Activated T-cell treated with anti-CD3 and anti-CD28 coated beads, Interleukin-2, amount 50 U/mL, for 72 hours (primary cell): ENCODE data around the gene PRXL2C. TPM values are rescaled to one million over a fixed set of nuclear protein-coding genes. Genes with fewer than 3 reads are reported as not detected.
A peak's percentile ranks its signal among the peaks of the same experiment; 100 is the strongest.
"Not testable (repeated sequence)": the region's sequence is repeated elsewhere in the genome, so short reads cannot be mapped to it uniquely, and the experiment has no call there.

Experiments used
- ATAC-seq, 2 donors: fragments of 150-1000 bp; cut with Tn5 transposase; replicated peaks in 1 of 2; 2 replicates each; pipeline ENCODE4 v1.10.0; 2021; ENCODE audit warnings: moderate library complexity in 2 of 2, mild to moderate bottlenecking in 1 of 2
- DNase-seq, 2 donors: peaks; one replicate each; pipeline ENCODE4 v3.0.0; 2021 to 2022; ENCODE audit warnings: mixed read lengths in 1 of 2
- H3K27ac Mint-ChIP-seq: one replicate; pipeline ENCODE4 v1.8.0; 2022; ENCODE audit warnings: mild to moderate bottlenecking, moderate library complexity, mixed read lengths
- H3K27me3 Mint-ChIP-seq: one replicate; pipeline ENCODE4 v1.8.0; 2022; ENCODE audit warnings: low read depth, mixed read lengths
- H3K36me3 Mint-ChIP-seq, 2 donors: one replicate each; pipeline ENCODE4 v1.8.0; 2022; ENCODE audit warnings: mixed read lengths in 2 of 2, mild to moderate bottlenecking in 1 of 2; ENCODE audit not compliant: insufficient read depth in 2 of 2
- H3K4me1 Mint-ChIP-seq: one replicate; pipeline ENCODE4 v1.8.0; 2022; ENCODE audit warnings: low read depth, mixed read lengths
- H3K4me3 Mint-ChIP-seq, 2 donors: one replicate each; pipeline ENCODE4 v1.8.0; 2022; ENCODE audit warnings: mild to moderate bottlenecking in 2 of 2, mixed read lengths in 2 of 2, moderate library complexity in 2 of 2
- H3K9me3 Mint-ChIP-seq, 2 donors: one replicate each; pipeline ENCODE4 v1.8.0; 2022; ENCODE audit warnings: mixed read lengths in 2 of 2
- total RNA-seq, 2 donors: library from RNA; stranded (reverse); gene quantifications; one replicate each; pipeline ENCODE4 v1.2.3, GENCODE V29; 2022

The PRXL2C gene
- total RNA-seq, 2 donors from 2014 or later = 11.6 to 17.1 TPM

- not testable (repeated sequence) for H3K4me3 Mint-ChIP-seq, H3K27ac Mint-ChIP-seq, H3K27me3 Mint-ChIP-seq, H3K4me1 Mint-ChIP-seq, H3K36me3 Mint-ChIP-seq, H3K9me3 Mint-ChIP-seq
- DNase-seq = peak; percentile 10 to 12
- peak; percentile 44 to 70 for ATAC-seq
These were observed 11.7 kb upstream of the PRXL2C start for GRCh38 chr9:96666653-96667362.

GRCh38 chr9:96665789-96666188 is 10.7 kb upstream of the PRXL2C start:
- Mint-ChIP-seq H3K36me3 (no peaks in the 10 kb centered on the region), H3K27ac (no peak overlapping the region), H3K4me3 (no peak overlapping the region), H3K27me3 (peaks cover 8% of the 10 kb centered on the region), H3K4me1 (no peaks in the 10 kb centered on the region), H3K9me3 (no peaks in the 10 kb centered on the region)
- DNase-seq = no peak
- no peak for ATAC-seq

- H3K27me3 Mint-ChIP-seq = peaks cover 8% of the 10 kb centered on the region
- no peak for DNase-seq
- H3K4me1 Mint-ChIP-seq = no peaks in the 10 kb centered on the region
- no peak overlapping the region for H3K4me3 Mint-ChIP-seq
- no peaks in the 10 kb centered on the region for H3K9me3 Mint-ChIP-seq
- no peaks in the 10 kb centered on the region for H3K36me3 Mint-ChIP-seq
- no peak overlapping the region for H3K27ac Mint-ChIP-seq
- no peak for ATAC-seq
These were observed 8.5 kb upstream of the PRXL2C start for GRCh38 chr9:96663506-96664120.

GRCh38 chr9:96661711-96662110 is 6.6 kb upstream of the PRXL2C start:
- H3K36me3 Mint-ChIP-seq = no peaks in the 10 kb centered on the region
- H3K4me1 Mint-ChIP-seq = no peaks in the 10 kb centered on the region
- ATAC-seq = no peak

GRCh38 chr9:96660692-96661248 is 5.7 kb upstream of the PRXL2C start:
- no peak overlapping the region for H3K4me3 Mint-ChIP-seq
- ATAC-seq = no peak
- no peaks in the 10 kb centered on the region for H3K36me3 Mint-ChIP-seq
- H3K4me1 Mint-ChIP-seq = peaks cover 7% of the 10 kb centered on the region
- H3K9me3 Mint-ChIP-seq = no peaks in the 10 kb centered on the region
- H3K27me3 Mint-ChIP-seq = peaks cover 14% of the 10 kb centered on the region
- H3K27ac Mint-ChIP-seq = no peak overlapping the region
- DNase-seq = no peak

More at GRCh38 chr9:96661711-96662110, 6.6 kb upstream of the PRXL2C start:
- H3K27ac Mint-ChIP-seq = no peak overlapping the region
- peaks cover 14% of the 10 kb centered on the region for H3K27me3 Mint-ChIP-seq
- no peak for DNase-seq
- no peak overlapping the region for H3K4me3 Mint-ChIP-seq
- no peaks in the 10 kb centered on the region for H3K9me3 Mint-ChIP-seq

GRCh38 chr9:96654450-96655197 is 493 bp downstream of the PRXL2C start:
- Mint-ChIP-seq H3K27ac (peak overlapping the region; percentile 50), H3K4me1 (peaks cover 20% of the 10 kb centered on the region), H3K27me3 (peaks cover 6% of the 10 kb centered on the region), H3K36me3 (peaks cover 2 to 5% of the 10 kb centered on the region in 2 donors), H3K9me3 (no peaks in the 10 kb centered on the region), H3K4me3 (peak overlapping the region; percentile 94 to 95)
- DNase-seq (peak; percentile 66 to 72), ATAC-seq (peak; percentile 67 to 69)

- Mint-ChIP-seq H3K9me3 (no peaks in the 10 kb centered on the region), H3K4me1 (peaks cover 20% of the 10 kb centered on the region), H3K36me3 (peaks cover 2 to 9% of the 10 kb centered on the region in 2 donors), H3K27ac (no peak overlapping the region), H3K27me3 (no peaks in the 10 kb centered on the region), H3K4me3 (no peak overlapping the region)
- no peak for DNase-seq
- no peak for ATAC-seq
These were observed 3.5 kb downstream of the PRXL2C start for GRCh38 chr9:96651626-96652025.

- Mint-ChIP-seq H3K36me3 (peaks cover 0 to 6% of the 10 kb centered on the region in 2 donors), H3K9me3 (no peaks in the 10 kb centered on the region), H3K27ac (no peak overlapping the region), H3K4me1 (peaks cover 7% of the 10 kb centered on the region), H3K27me3 (no peaks in the 10 kb centered on the region), H3K4me3 (no peak overlapping the region)
- no peak for DNase-seq
- no peak for ATAC-seq
These were observed 5.3 kb downstream of the PRXL2C start for GRCh38 chr9:96649620-96650324.

- Mint-ChIP-seq H3K4me1 (no peaks in the 10 kb centered on the region), H3K27me3 (no peaks in the 10 kb centered on the region), H3K36me3 (peaks cover 0 to 6% of the 10 kb centered on the region in 2 donors), H3K4me3 (no peak overlapping the region), H3K9me3 (no peaks in the 10 kb centered on the region), H3K27ac (no peak overlapping the region)
- DNase-seq = no peak
- ATAC-seq = no peak
These were observed 8.8 kb downstream of the PRXL2C start for GRCh38 chr9:96646081-96646991.

- H3K4me3 Mint-ChIP-seq = no peak overlapping the region
- ATAC-seq = no peak
- H3K4me1 Mint-ChIP-seq = no peaks in the 10 kb centered on the region
- H3K36me3 Mint-ChIP-seq = peaks cover 0 to 4% of the 10 kb centered on the region in 2 donors
- H3K27ac Mint-ChIP-seq = no peak overlapping the region
- no peaks in the 10 kb centered on the region for H3K27me3 Mint-ChIP-seq
- no peaks in the 10 kb centered on the region for H3K9me3 Mint-ChIP-seq
- DNase-seq = no peak
These were observed 11.0 kb downstream of the PRXL2C start for GRCh38 chr9:96644137-96644536.

- H3K4me1 Mint-ChIP-seq = no peaks in the 10 kb centered on the region
- H3K27me3 Mint-ChIP-seq = no peaks in the 10 kb centered on the region
- H3K36me3 Mint-ChIP-seq = no peaks in the 10 kb centered on the region
- H3K4me3 Mint-ChIP-seq = no peak overlapping the region
- H3K27ac Mint-ChIP-seq = no peak overlapping the region
- no peaks in the 10 kb centered on the region for H3K9me3 Mint-ChIP-seq
- DNase-seq (no peak), ATAC-seq (no peak)
These were observed 13.6 kb downstream of the PRXL2C start for GRCh38 chr9:96641514-96641913.
